AG04450 (cell line): ENCODE measurements around the gene CDC42EP4. TPM values are rescaled to one million over a fixed set of nuclear protein-coding genes. Genes with fewer than 3 reads are reported as not detected.

ENCODE experiments used
- CTCF ChIA-PET: fragments of 300-600, 350-600 bp; formaldehyde crosslinking; extraction: SDS; loops from one replicate; lab custom pipeline; 2022; ENCODE audit warnings: antibody characterized with exemption, inconsistent platforms; lab: Charles Lee
- POLR2A ChIA-PET: fragments of 350-600 bp; formaldehyde crosslinking; extraction: SDS; loops from one replicate; lab custom pipeline; 2021; ENCODE audit warnings: antibody characterized with exemption, inconsistent platforms; lab: Yijun Ruan, JAX
- DNase-seq: peaks from one replicate; pipeline ENCODE4 v3.0.0-alpha.2; 2011; ENCODE audit warnings: low read depth, low spot score
- H3K27ac ChIP-seq: one replicate; pipeline ENCODE4 v1.5.1; 2012; ENCODE audit warnings: low read depth, low read length, control low read depth
- H3K27me3 ChIP-seq: one replicate; pipeline ENCODE4 v1.6.0; 2012; ENCODE audit warnings: low read length; ENCODE audit not compliant: control insufficient read depth, insufficient read depth
- H3K4me3 ChIP-seq: 2 replicates; pipeline ENCODE4 v1.5.1; 2011; ENCODE audit warnings: mild to moderate bottlenecking, low read depth, low read length, control low read depth
- H3K9me3 ChIP-seq: 2 replicates; pipeline ENCODE4 v1.5.1; 2012; ENCODE audit warnings: low read length; ENCODE audit not compliant: control insufficient read depth, insufficient read depth
- polyA plus RNA-seq: library from polyadenylated mRNA; depleted of rRNA; stranded (reverse); fragments of >200 nt; gene quantifications from 2 replicates; pipeline ENCODE4 v1.2.3, GENCODE V29; 2011
- TF ChIP-seq, protein P1 (sequence below): IDR thresholded peaks from 2 replicates; pipeline ENCODE4 v1.5.1; 2011; ENCODE audit warnings: low read depth, low read length, control low read depth, inconsistent platforms

The CDC42EP4 gene
- polyA plus RNA-seq, 1 experiment, result 21.9 TPM

- POLR2A ChIA-PET, result no interaction called here
- no peak overlapping the region for H3K4me3 ChIP-seq
- no peaks in the 10 kb centered on the region for H3K27me3 ChIP-seq
- no peak overlapping the region for H3K27ac ChIP-seq
- DNase-seq, result no peak
- no peaks in the 10 kb centered on the region for H3K9me3 ChIP-seq
- TF ChIP-seq, protein P1, sequence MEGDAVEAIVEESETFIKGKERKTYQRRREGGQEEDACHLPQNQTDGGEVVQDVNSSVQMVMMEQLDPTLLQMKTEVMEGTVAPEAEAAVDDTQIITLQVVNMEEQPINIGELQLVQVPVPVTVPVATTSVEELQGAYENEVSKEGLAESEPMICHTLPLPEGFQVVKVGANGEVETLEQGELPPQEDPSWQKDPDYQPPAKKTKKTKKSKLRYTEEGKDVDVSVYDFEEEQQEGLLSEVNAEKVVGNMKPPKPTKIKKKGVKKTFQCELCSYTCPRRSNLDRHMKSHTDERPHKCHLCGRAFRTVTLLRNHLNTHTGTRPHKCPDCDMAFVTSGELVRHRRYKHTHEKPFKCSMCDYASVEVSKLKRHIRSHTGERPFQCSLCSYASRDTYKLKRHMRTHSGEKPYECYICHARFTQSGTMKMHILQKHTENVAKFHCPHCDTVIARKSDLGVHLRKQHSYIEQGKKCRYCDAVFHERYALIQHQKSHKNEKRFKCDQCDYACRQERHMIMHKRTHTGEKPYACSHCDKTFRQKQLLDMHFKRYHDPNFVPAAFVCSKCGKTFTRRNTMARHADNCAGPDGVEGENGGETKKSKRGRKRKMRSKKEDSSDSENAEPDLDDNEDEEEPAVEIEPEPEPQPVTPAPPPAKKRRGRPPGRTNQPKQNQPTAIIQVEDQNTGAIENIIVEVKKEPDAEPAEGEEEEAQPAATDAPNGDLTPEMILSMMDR, result no peak
- CTCF ChIA-PET, result interaction anchor here (1.1 to 2.0 kb wide), 2 partner anchors 63 to 64 kb away, joined by 3 to 6 read pairs; no protein-coding TSS in a partner anchor
These were observed 6.6 kb upstream of the CDC42EP4 start for GRCh38 chr17:73318427-73318813.

GRCh38 chr17:73317513-73318426 lies 6.0 kb upstream of the CDC42EP4 start:
- ChIA-PET CTCF (interaction anchor here (1.1 to 2.0 kb wide), 2 partner anchors 62 to 63 kb away, joined by 3 to 6 read pairs; no protein-coding TSS in a partner anchor), POLR2A (no interaction called here)
- no peaks in the 10 kb centered on the region for H3K27me3 ChIP-seq
- H3K4me3 ChIP-seq, result no peak overlapping the region
- DNase-seq, result no peak
- no peak overlapping the region for H3K27ac ChIP-seq
- no peaks in the 10 kb centered on the region for H3K9me3 ChIP-seq
- TF ChIP-seq, protein P1, result no peak

GRCh38 chr17:73316919-73317505 lies 5.2 kb upstream of the CDC42EP4 start:
- TF ChIP-seq, protein P1, result no peak
- CTCF ChIA-PET, result interaction anchor here (2.0 kb wide), 1 partner anchor 61 kb away, joined by 6 read pairs; no protein-coding TSS in a partner anchor
- Histone ChIP-seq H3K9me3 (no peaks in the 10 kb centered on the region; the same call in 1 of the 2 replicates), H3K27ac (no peak overlapping the region), H3K4me3 (no peak overlapping the region), H3K27me3 (no peaks in the 10 kb centered on the region)
- POLR2A ChIA-PET, result no interaction called here
- DNase-seq, result no peak

GRCh38 chr17:73315471-73315870 lies 3.7 kb upstream of the CDC42EP4 start:
- Histone ChIP-seq H3K27ac (no peak overlapping the region), H3K4me3 (no peak overlapping the region), H3K9me3 (no peaks in the 10 kb centered on the region; the same call in 1 of the 2 replicates), H3K27me3 (no peaks in the 10 kb centered on the region)
- POLR2A ChIA-PET, result no interaction called here
- no peak for DNase-seq
- TF ChIP-seq, protein P1, result no peak
- CTCF ChIA-PET, result interaction anchor here (1.5 kb wide), 1 partner anchor 756 kb away, joined by 9 read pairs; no protein-coding TSS in a partner anchor
